Hepatocyte (in vitro differentiated cells): ENCODE data around the gene SGCD. TPM values are rescaled to one million over a fixed set of nuclear protein-coding genes. Genes with fewer than 3 reads are reported as not detected.

Source experiments
- DNase-seq: peaks from one replicate; pipeline ENCODE4 v3.0.0-alpha.2; 2016; ENCODE audit warnings: low spot score
- H2AFZ ChIP-seq: fragments of 200-600 bp; sonication (generic); 2 replicates; pipeline ENCODE4 v1.6.0; 2016; ENCODE audit warnings: antibody characterized with exemption, mild to moderate bottlenecking
- H3K27ac ChIP-seq: fragments of 200-600 bp; sonication (generic); 2 replicates; pipeline ENCODE4 v1.5.1; 2016; ENCODE audit warnings: mild to moderate bottlenecking
- H3K27me3 ChIP-seq: fragments of 200-600 bp; sonication (generic); 2 replicates; pipeline ENCODE4 v1.6.1; 2016
- H3K36me3 ChIP-seq: fragments of 200-600 bp; sonication (generic); replicated peaks from 2 replicates; pipeline ENCODE4 v1.5.1; 2016; ENCODE audit warnings: low read depth; ENCODE audit not compliant: insufficient read depth
- H3K4me1 ChIP-seq: fragments of 200-600 bp; sonication (generic); 2 replicates; pipeline ENCODE4 v1.5.1; 2016; ENCODE audit warnings: mild to moderate bottlenecking, moderate library complexity; ENCODE audit not compliant: insufficient read depth
- H3K4me2 ChIP-seq: fragments of 200-600 bp; sonication (generic); 2 replicates; pipeline ENCODE4 v1.6.0; 2016
- H3K4me3 ChIP-seq: fragments of 200-600 bp; sonication (generic); 2 replicates; pipeline ENCODE4 v1.5.1; 2016; ENCODE audit warnings: mild to moderate bottlenecking
- H3K79me2 ChIP-seq: fragments of 200-600 bp; sonication (generic); 2 replicates; pipeline ENCODE4 v1.6.0; 2017; ENCODE audit warnings: mild to moderate bottlenecking
- H3K9me2 ChIP-seq: fragments of 200-600 bp; sonication (generic); replicated peaks from 2 replicates; pipeline ENCODE4 v1.6.0; 2017; ENCODE audit warnings: mild to moderate bottlenecking; ENCODE audit not compliant: insufficient read depth
- H3K9me3 ChIP-seq: fragments of 200-600 bp; sonication (generic); 2 replicates; pipeline ENCODE4 v1.5.1; 2016; ENCODE audit warnings: low read depth, mild to moderate bottlenecking
- H4K20me1 ChIP-seq: fragments of 200-600 bp; sonication (generic); 2 replicates; pipeline ENCODE4 v1.6.0; 2016; ENCODE audit warnings: mild to moderate bottlenecking; ENCODE audit not compliant: insufficient read depth, poor library complexity, severe bottlenecking
- EZH2 ChIP-seq: fragments of 200-600 bp; sonication (generic); IDR thresholded peaks from 2 replicates; pipeline ENCODE4 v1.6.1; 2016; ENCODE audit warnings: antibody characterized with exemption, mild to moderate bottlenecking, borderline replicate concordance
- EZH2phosphoT487 ChIP-seq: fragments of 200-600 bp; sonication (generic); IDR thresholded peaks from one replicate; pipeline ENCODE4 v1.6.1; 2018; ENCODE audit warnings: antibody characterized with exemption, mild to moderate bottlenecking, low read depth, moderate library complexity; ENCODE audit not compliant: unreplicated experiment, severe bottlenecking
- WGBS: methylation state at CpG from one replicate; pipeline ENCODE4 v1.1.6; 2016; ENCODE audit warnings: low lambda C conversion rate; ENCODE audit errors: missing lambda C conversion rate; 5-methylcytosine and 5-hydroxymethylcytosine counted together
- polyA plus RNA-seq: library from polyadenylated mRNA; unstranded; fragments of >200 nt; fragmentation: Nextera tagmentation; extraction: Ambion mirVana; gene quantifications from 2 replicates; pipeline ENCODE4 v1.2.1, GENCODE V29; 2016
- total RNA-seq: library from RNA; depleted of rRNA; stranded (reverse); fragments of >200 nt; gene quantifications from 2 replicates; pipeline ENCODE4 v1.2.3, GENCODE V29; 2014
- TF ChIP-seq, protein P1 (sequence below): fragments of 200-600 bp; sonication (generic); IDR thresholded peaks from 2 replicates; pipeline ENCODE4 v1.5.1; 2016; ENCODE audit warnings: antibody characterized with exemption, mild to moderate bottlenecking; ENCODE audit not compliant: poor library complexity

SGCD gene
- total and polyA plus RNA-seq, 2 experiments from 2014 or later = 3.8 to 8.8 TPM

DNA sequence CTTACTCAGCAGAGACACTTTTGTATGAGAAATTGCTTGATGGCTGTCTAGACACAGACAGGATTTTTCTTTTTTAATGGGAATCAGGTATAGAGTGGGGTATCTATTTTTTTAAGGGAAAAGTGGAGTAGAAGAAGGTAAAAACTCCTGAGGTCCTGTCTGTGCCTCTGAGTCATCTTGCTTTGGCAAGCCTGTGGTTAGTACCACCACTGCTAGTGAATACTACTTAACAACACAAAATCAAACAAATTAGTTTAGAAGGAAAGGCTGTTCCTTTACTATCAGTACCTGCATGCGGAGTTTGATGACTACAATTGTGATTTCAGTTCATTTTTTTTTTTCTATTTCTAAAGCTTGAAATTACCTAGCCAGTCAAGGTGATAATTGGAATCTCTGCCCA is 372.2 kb downstream of the SGCD start:
- no peak for TF ChIP-seq EZH2
- no peak for TF ChIP-seq EZH2phosphoT487
- TF ChIP-seq, protein P1, sequence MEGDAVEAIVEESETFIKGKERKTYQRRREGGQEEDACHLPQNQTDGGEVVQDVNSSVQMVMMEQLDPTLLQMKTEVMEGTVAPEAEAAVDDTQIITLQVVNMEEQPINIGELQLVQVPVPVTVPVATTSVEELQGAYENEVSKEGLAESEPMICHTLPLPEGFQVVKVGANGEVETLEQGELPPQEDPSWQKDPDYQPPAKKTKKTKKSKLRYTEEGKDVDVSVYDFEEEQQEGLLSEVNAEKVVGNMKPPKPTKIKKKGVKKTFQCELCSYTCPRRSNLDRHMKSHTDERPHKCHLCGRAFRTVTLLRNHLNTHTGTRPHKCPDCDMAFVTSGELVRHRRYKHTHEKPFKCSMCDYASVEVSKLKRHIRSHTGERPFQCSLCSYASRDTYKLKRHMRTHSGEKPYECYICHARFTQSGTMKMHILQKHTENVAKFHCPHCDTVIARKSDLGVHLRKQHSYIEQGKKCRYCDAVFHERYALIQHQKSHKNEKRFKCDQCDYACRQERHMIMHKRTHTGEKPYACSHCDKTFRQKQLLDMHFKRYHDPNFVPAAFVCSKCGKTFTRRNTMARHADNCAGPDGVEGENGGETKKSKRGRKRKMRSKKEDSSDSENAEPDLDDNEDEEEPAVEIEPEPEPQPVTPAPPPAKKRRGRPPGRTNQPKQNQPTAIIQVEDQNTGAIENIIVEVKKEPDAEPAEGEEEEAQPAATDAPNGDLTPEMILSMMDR = no peak
- Histone ChIP-seq H3K4me3 (no peak overlapping the region), H3K36me3 (no peaks in the 10 kb centered on the region), H2AFZ (no peak overlapping the region), H3K4me2 (no peak overlapping the region), H3K79me2 (no peaks in the 10 kb centered on the region), H3K27ac (no peak overlapping the region), H3K4me1 (no peaks in the 10 kb centered on the region), H3K27me3 (no peaks in the 10 kb centered on the region), H3K9me3 (no peaks in the 10 kb centered on the region), H3K9me2 (no peaks in the 10 kb centered on the region), H4K20me1 (no peaks in the 10 kb centered on the region)
- 90% methylated on average over 1 of the region's 1 CpG for WGBS
- no peak for DNase-seq

DNA sequence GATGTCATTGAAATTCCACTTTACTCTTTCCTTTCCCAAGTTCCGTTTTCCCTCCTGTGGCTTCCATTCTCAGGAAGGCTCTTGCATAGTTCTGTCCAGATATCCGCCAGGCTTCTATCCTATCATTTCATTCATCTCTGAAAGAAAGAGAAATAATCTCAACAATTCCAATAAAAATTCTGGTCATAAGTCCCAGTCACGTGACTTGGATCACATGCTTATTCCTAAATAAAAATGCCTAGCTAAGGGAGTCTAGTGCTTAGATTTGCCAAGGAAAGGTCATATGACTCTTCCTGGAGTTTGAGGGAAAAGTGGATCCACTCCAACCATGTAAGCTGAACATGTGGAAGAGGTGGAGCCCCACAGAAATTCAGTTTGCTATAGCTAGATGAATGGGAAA is 377.2 kb downstream of the SGCD start:
- H3K36me3 ChIP-seq = no peaks in the 10 kb centered on the region
- no peak overlapping the region for H3K4me3 ChIP-seq
- no peaks in the 10 kb centered on the region for H3K9me3 ChIP-seq
- DNase-seq = no peak
- no peaks in the 10 kb centered on the region for H4K20me1 ChIP-seq
- H3K79me2 ChIP-seq = no peaks in the 10 kb centered on the region
- H3K4me1 ChIP-seq = no peaks in the 10 kb centered on the region
- H3K9me2 ChIP-seq = no peaks in the 10 kb centered on the region
- no peak overlapping the region for H2AFZ ChIP-seq
- H3K4me2 ChIP-seq = no peak overlapping the region
- TF ChIP-seq EZH2phosphoT487 (no peak), EZH2 (no peak)
- TF ChIP-seq, protein P1 = no peak
- 89% methylated on average over 3 of the region's 3 CpGs for WGBS
- H3K27me3 ChIP-seq = no peaks in the 10 kb centered on the region
- H3K27ac ChIP-seq = no peak overlapping the region

DNA sequence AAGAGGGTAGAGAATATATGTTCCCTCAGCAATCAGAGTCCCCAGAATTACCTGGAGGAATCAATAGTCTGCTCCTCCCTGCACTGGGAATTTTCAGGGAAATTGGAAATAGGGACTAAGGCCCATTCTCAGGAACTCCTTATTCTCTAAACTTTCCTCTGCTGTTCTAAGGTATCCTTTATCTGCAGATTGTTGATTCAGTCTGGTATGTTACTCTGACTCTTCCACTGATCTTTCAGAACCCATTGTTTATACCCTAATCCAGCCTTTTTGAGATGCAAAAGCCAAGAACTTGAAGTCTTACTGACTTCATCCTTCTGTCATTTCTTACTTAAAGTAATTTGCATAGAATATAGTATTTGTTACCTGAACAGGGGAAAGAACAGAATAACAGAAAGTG is 379.7 kb downstream of the SGCD start:
- H3K4me1 ChIP-seq = no peaks in the 10 kb centered on the region
- no peak overlapping the region for H3K27ac ChIP-seq
- no peak overlapping the region for H3K4me3 ChIP-seq
- H3K9me3 ChIP-seq = no peaks in the 10 kb centered on the region
- no peak overlapping the region for H3K4me2 ChIP-seq
- TF ChIP-seq EZH2 (no peak), EZH2phosphoT487 (no peak)
- TF ChIP-seq, protein P1 = no peak
- H2AFZ ChIP-seq = no peak overlapping the region
- no peaks in the 10 kb centered on the region for H3K36me3 ChIP-seq
- no peaks in the 10 kb centered on the region for H3K79me2 ChIP-seq
- no peak for DNase-seq
- H3K9me2 ChIP-seq = no peaks in the 10 kb centered on the region
- no peaks in the 10 kb centered on the region for H3K27me3 ChIP-seq
- H4K20me1 ChIP-seq = no peaks in the 10 kb centered on the region

DNA sequence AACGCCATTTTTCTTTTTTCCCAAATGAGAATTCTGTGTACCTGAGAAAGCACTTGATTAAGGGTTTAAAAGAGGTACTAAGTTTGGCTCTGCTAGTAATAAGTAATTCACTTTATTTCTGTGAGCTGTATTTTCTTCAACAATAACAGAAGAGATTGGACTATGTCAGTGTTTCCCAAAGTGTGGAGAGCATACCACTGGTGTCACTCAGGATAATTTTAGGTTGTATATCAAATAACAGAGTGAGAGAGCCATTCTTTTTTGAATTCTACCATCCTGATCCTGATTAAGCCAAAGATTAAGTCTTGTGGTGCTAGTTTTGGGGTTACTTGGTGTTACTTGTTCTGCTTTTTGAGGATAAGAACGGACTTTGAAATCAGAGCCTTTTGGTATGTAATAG is 380.8 kb downstream of the SGCD start:
- WGBS = 82% methylated on average over 2 of the region's 2 CpGs
- TF ChIP-seq EZH2phosphoT487 (no peak), EZH2 (no peak)
- TF ChIP-seq, protein P1 = no peak

More for the DNA sequence above, 380.8 kb downstream of the SGCD start:
- Histone ChIP-seq H3K27ac (no peak overlapping the region), H3K4me1 (no peaks in the 10 kb centered on the region), H3K27me3 (no peaks in the 10 kb centered on the region), H3K4me2 (no peak overlapping the region), H3K9me2 (no peaks in the 10 kb centered on the region), H4K20me1 (no peaks in the 10 kb centered on the region), H3K9me3 (no peaks in the 10 kb centered on the region), H2AFZ (no peak overlapping the region), H3K36me3 (no peaks in the 10 kb centered on the region), H3K4me3 (no peak overlapping the region), H3K79me2 (no peaks in the 10 kb centered on the region)
- DNase-seq = no peak
